Smooth muscle cell of bladder (primary cell): ENCODE measurements around the gene PLEKHB1. TPM values are rescaled to one million over a fixed set of nuclear protein-coding genes. Genes with fewer than 3 reads are reported as not detected.

Source experiments
- total RNA-seq: library from RNA; depleted of rRNA; stranded (reverse); fragments of >200 nt; gene quantifications from 2 replicates; pipeline ENCODE4 v1.2.3, GENCODE V29; 2014

The PLEKHB1 gene
- 0.74 and 0.85 TPM in 2 replicates for total RNA-seq

DNA sequence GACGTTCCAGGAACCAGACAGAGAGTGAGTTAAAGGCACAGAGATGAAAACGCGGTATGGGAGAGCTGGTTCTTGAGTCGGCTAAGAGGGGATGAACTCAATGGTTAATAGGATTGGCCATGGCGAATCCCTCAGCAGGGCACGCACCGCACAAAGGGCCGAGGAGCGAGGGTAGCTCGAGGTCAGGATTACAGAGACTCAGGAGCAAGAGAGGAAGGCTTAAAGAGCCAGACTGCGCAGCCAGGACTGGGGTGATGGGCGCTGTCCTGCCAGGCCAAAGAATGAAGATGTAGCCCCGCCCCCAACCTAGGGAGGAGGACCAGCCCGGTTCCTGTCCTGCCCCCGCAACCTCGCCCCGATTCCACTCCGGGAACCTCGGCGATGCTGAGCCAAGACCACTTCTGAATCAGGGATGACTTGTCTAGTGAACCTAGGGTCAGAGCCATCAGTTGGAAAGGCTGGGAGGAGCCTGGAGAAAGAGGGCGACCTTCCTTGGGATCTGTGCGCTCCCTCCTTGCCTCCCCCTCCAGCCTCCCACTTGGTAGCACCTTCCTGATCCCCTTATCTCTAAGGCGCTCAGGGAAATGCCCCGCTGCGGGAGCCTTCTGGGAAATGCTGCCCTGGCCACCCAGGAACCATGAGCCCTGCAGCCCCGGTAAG lies at the start of gene PLEKHB1:
TSS of gene PLEKHB1 (plus strand) at position 610 of the 660 bp plus-strand sequence. CDS start at position 638, 28 bp downstream.

DNA sequence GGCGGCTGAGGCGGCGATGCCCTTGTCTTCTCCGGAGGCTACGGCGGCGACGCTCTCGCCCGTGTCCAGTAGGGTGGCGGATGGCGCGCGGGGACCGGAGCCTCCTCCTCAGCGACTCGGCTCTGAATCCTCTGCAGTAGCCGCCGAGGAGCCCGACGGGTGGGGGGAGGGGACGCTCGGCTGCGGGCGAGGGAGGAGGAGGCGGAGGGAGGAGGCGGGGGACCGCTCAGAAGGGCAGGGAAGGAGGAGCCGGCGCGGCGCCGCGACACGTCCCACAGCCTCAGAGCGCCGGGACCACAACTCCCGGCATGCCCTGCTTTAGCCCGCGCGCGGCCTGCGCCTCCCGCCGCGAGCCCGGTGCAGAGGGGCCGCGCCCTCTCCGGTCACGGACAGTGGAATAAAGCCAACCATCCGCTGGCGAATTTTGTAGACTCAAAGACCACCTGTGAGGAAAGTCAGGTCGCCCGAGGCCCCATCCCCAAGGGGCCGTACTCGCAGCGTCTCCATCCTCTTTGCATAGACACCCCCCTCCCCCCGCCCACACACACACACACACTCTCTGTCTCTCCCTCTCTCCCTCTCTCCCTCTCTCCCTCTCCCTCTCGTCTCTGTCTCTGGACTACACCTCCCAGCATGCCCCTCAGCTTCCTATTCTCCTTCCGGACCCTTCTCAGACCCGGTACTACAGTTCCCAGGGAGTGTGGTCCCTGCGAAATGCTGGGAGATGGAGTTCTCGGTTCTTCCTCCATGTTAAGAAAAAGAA lies 48.2 kb upstream of the PLEKHB1 start, which contains the start of gene FAM168A:
TSS of gene FAM168A (minus strand) at position 157 of the 763 bp plus-strand sequence. CDS start 129,638 bp downstream, outside the sequence.

Other genes starting within 250 kb of the PLEKHB1 start
- 12.2 and 14.6 TPM in 2 replicates for gene FAM168A, start 48.5 kb upstream of the PLEKHB1 start, total RNA-seq
- gene RAB6A, start 114.5 kb downstream of the PLEKHB1 start, total RNA-seq, result 79.5 and 86.5 TPM in 2 replicates
- 21.9 and 26.7 TPM in 2 replicates for gene MRPL48, start 141.3 kb downstream of the PLEKHB1 start, total RNA-seq
- 76.4 and 88.0 TPM in 2 replicates for gene COA4, start 230.3 kb downstream of the PLEKHB1 start, total RNA-seq
- gene PAAF1, start 230.4 kb downstream of the PLEKHB1 start, total RNA-seq, result 5.8 and 9.9 TPM in 2 replicates